PC-9 (cell line): ENCODE data around the gene CLEC18B. TPM values are rescaled to one million over a fixed set of nuclear protein-coding genes. Genes with fewer than 3 reads are reported as not detected.

Experiments used
- BruUV-seq: library from RNA; stranded (reverse); fragments of 400-500 nt; replicated peaks from 2 replicates; lab custom pipeline; 2021; lab: Mats Ljungman, UMichigan
- CTCF ChIA-PET: fragments of 300-600 bp; sonication (Branson Sonifier 250); formaldehyde crosslinking; loops from one replicate; lab custom pipeline; 2022; ENCODE audit warnings: antibody characterized with exemption; lab: Charles Lee
- POLR2A ChIA-PET: fragments of 300-600 bp; sonication (Branson Sonifier 250); formaldehyde crosslinking; loops from one replicate; lab custom pipeline; 2022; ENCODE audit warnings: antibody characterized with exemption; ENCODE audit not compliant: unreplicated experiment; lab: Charles Lee
- DNase-seq, 2 experiments: peaks; one replicate each; pipeline versions ENCODE4 v3.0.0 to v3.0.0-alpha.2; 2015 to 2022; ENCODE audit warnings: mixed read lengths in 1 of 2
- H2AFZ ChIP-seq: fragments of 200-600 bp; sonication (generic); 2 replicates; pipeline ENCODE4 v1.8.1; 2017; ENCODE audit warnings: antibody characterized with exemption
- H3F3A ChIP-seq: fragments of 200-600 bp; sonication (generic); 2 replicates; pipeline ENCODE4 v1.8.1; 2017; ENCODE audit warnings: antibody characterized with exemption, mild to moderate bottlenecking, low read depth; ENCODE audit not compliant: insufficient read depth
- H3K27ac ChIP-seq: fragments of 200-600 bp; sonication (generic); 2 replicates; pipeline ENCODE4 v1.6.1; 2016; ENCODE audit warnings: mixed run types
- H3K27me3 ChIP-seq: fragments of 200-600 bp; sonication (generic); 2 replicates; pipeline ENCODE4 v1.6.1; 2016; ENCODE audit warnings: low read depth, mixed run types; ENCODE audit not compliant: insufficient read depth
- H3K36me3 ChIP-seq: fragments of 200-600 bp; sonication (generic); 2 replicates; pipeline ENCODE4 v1.6.1; 2016; ENCODE audit warnings: low read depth, mixed run types
- H3K4me1 ChIP-seq: fragments of 200-600 bp; sonication (generic); replicated peaks from 2 replicates; pipeline ENCODE4 v1.6.1; 2016; ENCODE audit warnings: mixed run types; ENCODE audit not compliant: insufficient read depth
- H3K4me2 ChIP-seq: fragments of 200-600 bp; sonication (generic); 2 replicates; pipeline ENCODE4 v1.6.1; 2017; ENCODE audit warnings: mixed run types
- H3K4me3 ChIP-seq: fragments of 200-600 bp; sonication (generic); 2 replicates; pipeline ENCODE4 v1.6.1; 2016; ENCODE audit warnings: mixed run types
- H3K79me2 ChIP-seq: fragments of 200-600 bp; sonication (generic); 2 replicates; pipeline ENCODE4 v1.6.1; 2017; ENCODE audit warnings: low read depth, mixed run types
- H3K9me2 ChIP-seq: fragments of 200-600 bp; sonication (generic); 2 replicates; pipeline ENCODE4 v1.8.1; 2017; ENCODE audit warnings: mild to moderate bottlenecking; ENCODE audit not compliant: insufficient read depth
- H3K9me3 ChIP-seq: fragments of 200-600 bp; sonication (generic); 2 replicates; pipeline ENCODE4 v1.8.1; 2016; ENCODE audit warnings: low read depth; ENCODE audit not compliant: insufficient read depth
- H4K20me1 ChIP-seq: fragments of 200-600 bp; sonication (generic); 2 replicates; pipeline ENCODE4 v1.8.1; 2017; ENCODE audit not compliant: insufficient read depth
- EZH2 ChIP-seq: fragments of 200-600 bp; sonication (generic); IDR thresholded peaks from 2 replicates; pipeline ENCODE4 v1.8.0; 2017; ENCODE audit warnings: antibody characterized with exemption, low read depth
- intact Hi-C: fragments of 100-400 bp; cut with micrococcal nuclease; formaldehyde crosslinking; loops from one replicate; pipeline ENCODE4 v1.10.0; 2022; ENCODE audit not compliant: unreplicated experiment
- total RNA-seq: library from RNA; stranded (reverse); gene quantifications from 2 replicates; pipeline ENCODE4 v1.2.3, GENCODE V29; 2021
- TF ChIP-seq, protein P1 (sequence below): fragments of 200-600 bp; sonication (generic); conservative IDR thresholded peaks from 2 replicates; pipeline ENCODE4 v1.6.1; 2017; ENCODE audit warnings: mixed run types, antibody characterized with exemption, mild to moderate bottlenecking, moderate library complexity

The CLEC18B gene
- total RNA-seq, 1 experiment from 2014 or later: 2.2 TPM

DNA sequence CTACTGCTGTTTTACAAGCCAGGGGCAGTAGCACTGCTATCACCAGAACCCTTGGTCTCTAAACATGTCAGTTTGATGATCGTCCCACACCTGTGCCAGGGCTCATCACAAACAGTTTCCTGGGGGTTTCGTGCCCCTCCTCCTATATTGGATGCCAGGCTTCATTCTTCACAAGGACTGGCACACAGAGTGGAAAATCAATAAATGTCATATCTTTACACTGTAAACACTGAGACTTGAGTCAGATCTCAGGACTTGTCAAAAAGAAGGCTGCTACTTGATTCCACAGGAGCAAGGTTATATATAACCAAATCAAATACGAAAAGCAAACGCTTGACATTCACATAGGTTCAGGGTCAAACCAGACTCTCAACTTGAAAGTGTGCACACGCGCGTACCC is 39.3 kb upstream of the CLEC18B start:
- H2AFZ ChIP-seq: no peak overlapping the region
- ChIA-PET POLR2A (no interaction called here), CTCF (interaction anchor here (0.7 kb wide), 1 partner anchor 28 kb away, joined by 9 read pairs; no protein-coding TSS in a partner anchor)
- no peaks in the 10 kb centered on the region for H3K9me3 ChIP-seq
- TF ChIP-seq, protein P1, sequence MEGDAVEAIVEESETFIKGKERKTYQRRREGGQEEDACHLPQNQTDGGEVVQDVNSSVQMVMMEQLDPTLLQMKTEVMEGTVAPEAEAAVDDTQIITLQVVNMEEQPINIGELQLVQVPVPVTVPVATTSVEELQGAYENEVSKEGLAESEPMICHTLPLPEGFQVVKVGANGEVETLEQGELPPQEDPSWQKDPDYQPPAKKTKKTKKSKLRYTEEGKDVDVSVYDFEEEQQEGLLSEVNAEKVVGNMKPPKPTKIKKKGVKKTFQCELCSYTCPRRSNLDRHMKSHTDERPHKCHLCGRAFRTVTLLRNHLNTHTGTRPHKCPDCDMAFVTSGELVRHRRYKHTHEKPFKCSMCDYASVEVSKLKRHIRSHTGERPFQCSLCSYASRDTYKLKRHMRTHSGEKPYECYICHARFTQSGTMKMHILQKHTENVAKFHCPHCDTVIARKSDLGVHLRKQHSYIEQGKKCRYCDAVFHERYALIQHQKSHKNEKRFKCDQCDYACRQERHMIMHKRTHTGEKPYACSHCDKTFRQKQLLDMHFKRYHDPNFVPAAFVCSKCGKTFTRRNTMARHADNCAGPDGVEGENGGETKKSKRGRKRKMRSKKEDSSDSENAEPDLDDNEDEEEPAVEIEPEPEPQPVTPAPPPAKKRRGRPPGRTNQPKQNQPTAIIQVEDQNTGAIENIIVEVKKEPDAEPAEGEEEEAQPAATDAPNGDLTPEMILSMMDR: no peak
- no peak for TF ChIP-seq EZH2
- H3K4me1 ChIP-seq: no peaks in the 10 kb centered on the region
- no peak for DNase-seq
- no peaks in the 10 kb centered on the region for H4K20me1 ChIP-seq
- no peak overlapping the region for H3K27ac ChIP-seq
- H3K36me3 ChIP-seq: peaks cover 8% of the 10 kb centered on the region
- 0 out of 2 replicates have a peak, but pooled peaks cover 7% of the 10 kb centered on the region for H3F3A ChIP-seq
- H3K4me3 ChIP-seq: no peak overlapping the region
- H3K27me3 ChIP-seq: no peaks in the 10 kb centered on the region
- no peaks in the 10 kb centered on the region for H3K79me2 ChIP-seq
- BruUV-seq: no TSS peak
- H3K9me2 ChIP-seq: no peaks in the 10 kb centered on the region
- intact Hi-C loops: no loop called here
- no peak overlapping the region for H3K4me2 ChIP-seq

DNA sequence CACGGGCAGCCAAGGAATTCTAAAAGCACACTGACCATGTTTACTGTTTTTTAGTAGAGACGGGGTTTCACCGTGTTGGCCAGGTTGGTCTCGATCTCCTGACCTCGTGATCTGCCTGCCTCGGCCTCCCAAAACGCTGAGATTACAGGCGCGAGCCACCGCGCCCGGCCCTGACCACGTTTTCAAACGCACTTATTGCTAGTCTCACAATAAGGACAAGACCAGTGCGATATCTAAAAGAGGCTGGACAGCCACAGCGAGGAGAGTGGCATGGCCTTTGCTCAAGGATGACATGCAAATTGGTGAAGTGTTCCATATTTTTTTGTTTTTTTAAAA is 35.0 kb upstream of the CLEC18B start:
- no peak overlapping the region for H3K4me2 ChIP-seq
- no peak overlapping the region for H3K27ac ChIP-seq
- H3K36me3 ChIP-seq: peaks cover 12% of the 10 kb centered on the region

DNA sequence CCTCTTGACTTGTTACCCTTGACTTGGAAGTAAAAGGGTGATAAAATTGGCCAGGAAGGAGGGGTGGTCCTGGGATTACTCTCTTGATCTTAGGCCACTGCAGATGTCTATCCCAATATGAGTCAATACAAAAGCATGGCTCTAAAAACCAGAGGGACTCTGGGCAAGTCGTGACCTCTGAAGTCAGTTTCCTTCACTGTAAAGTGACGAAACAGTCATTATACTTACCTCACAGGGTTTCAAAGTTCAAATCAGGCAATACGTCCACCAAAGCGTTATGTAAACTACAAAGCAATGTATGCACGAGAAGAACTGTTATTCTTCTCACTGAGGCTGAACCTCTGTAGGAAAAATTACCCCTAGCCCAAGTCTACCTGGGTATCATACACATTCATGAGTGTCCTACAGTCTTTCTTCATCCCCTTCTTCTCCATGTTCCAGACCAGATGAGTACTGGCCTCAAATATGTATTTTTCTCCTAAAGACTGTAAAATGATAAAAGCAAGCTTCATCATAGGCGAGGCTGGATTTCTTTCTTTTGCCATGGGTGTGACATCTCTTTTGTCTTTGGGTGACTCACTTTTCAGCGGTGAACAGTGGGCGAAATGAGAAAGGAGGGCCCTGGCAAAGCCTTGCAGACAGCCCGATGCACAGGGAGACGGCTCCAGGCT is 34.5 kb upstream of the CLEC18B start:
- Histone ChIP-seq H2AFZ (no peak overlapping the region), H3K4me1 (0 out of 2 replicates have a peak, but pooled peaks cover 3% of the 10 kb centered on the region), H3F3A (peaks cover 3% of the 10 kb centered on the region; the same call in 1 of the 2 replicates), H3K4me3 (no peak overlapping the region), H3K36me3 (peaks cover 14% of the 10 kb centered on the region), H3K9me2 (no peaks in the 10 kb centered on the region), H3K9me3 (no peaks in the 10 kb centered on the region), H4K20me1 (no peaks in the 10 kb centered on the region), H3K27me3 (no peaks in the 10 kb centered on the region), H3K4me2 (no peak overlapping the region), H3K27ac (no peak overlapping the region), H3K79me2 (no peaks in the 10 kb centered on the region)
- ChIA-PET POLR2A (interaction anchor here (0.7 kb wide), 1 partner anchor 102 kb away, joined by 11 read pairs; no protein-coding TSS in a partner anchor), CTCF (interaction anchor here (0.6 kb wide), 1 partner anchor 288 kb away, joined by 3 read pairs; no protein-coding TSS in a partner anchor)
- DNase-seq: peak in 1 of 2 experiments; percentile 45
- intact Hi-C loops: no loop called here
- BruUV-seq: no TSS peak
- TF ChIP-seq, protein P1: no peak
- no peak for TF ChIP-seq EZH2

More for the DNA sequence above, 35.0 kb upstream of the CLEC18B start:
- ChIA-PET CTCF (interaction anchor here (0.6 kb wide), 1 partner anchor 288 kb away, joined by 3 read pairs; no protein-coding TSS in a partner anchor), POLR2A (interaction anchor here (0.7 kb wide), 1 partner anchor 101 kb away, joined by 11 read pairs; no protein-coding TSS in a partner anchor)
- no peaks in the 10 kb centered on the region for H3K4me1 ChIP-seq
- no peaks in the 10 kb centered on the region for H4K20me1 ChIP-seq
- no peaks in the 10 kb centered on the region for H3F3A ChIP-seq
- H3K9me2 ChIP-seq: no peaks in the 10 kb centered on the region
- intact Hi-C loops: no loop called here
- H3K79me2 ChIP-seq: no peaks in the 10 kb centered on the region
- no peak for TF ChIP-seq EZH2
- TF ChIP-seq, protein P1: no peak
- BruUV-seq: no TSS peak
- no peak overlapping the region for H3K4me3 ChIP-seq
- no peaks in the 10 kb centered on the region for H3K27me3 ChIP-seq
- H2AFZ ChIP-seq: no peak overlapping the region
- DNase-seq: no peak
- no peaks in the 10 kb centered on the region for H3K9me3 ChIP-seq
